GM18909 (cell line): ENCODE results near the gene GNG4.

Source experiments
- ATAC-seq: cut with Tn5 transposase; IDR thresholded peaks from one replicate; pipeline ENCODE4 v1.9.1; 2021; ENCODE audit warnings: mild to moderate bottlenecking; ENCODE audit not compliant: unreplicated experiment, poor library complexity

GNG4 gene

GRCh38 chr1:235502601-235503402 lies 146.8 kb downstream of the GNG4 start:
- no peak for ATAC-seq

GRCh38 chr1:235500971-235501540 lies 148.5 kb downstream of the GNG4 start:
- no peak for ATAC-seq
